VCaP (cell line): ENCODE results near the gene CNIH3.

ENCODE experiments used
- H3K27ac ChIP-seq: fragments of 450-650 bp; 2 replicates; pipeline ENCODE4 v1.5.1; 2017
- TF ChIP-seq, protein P1 (sequence below): fragments of 450-650 bp; conservative IDR thresholded peaks from 2 replicates; pipeline ENCODE4 v1.5.1; 2017; ENCODE audit warnings: mild to moderate bottlenecking, moderate library complexity

Gene CNIH3

DNA sequence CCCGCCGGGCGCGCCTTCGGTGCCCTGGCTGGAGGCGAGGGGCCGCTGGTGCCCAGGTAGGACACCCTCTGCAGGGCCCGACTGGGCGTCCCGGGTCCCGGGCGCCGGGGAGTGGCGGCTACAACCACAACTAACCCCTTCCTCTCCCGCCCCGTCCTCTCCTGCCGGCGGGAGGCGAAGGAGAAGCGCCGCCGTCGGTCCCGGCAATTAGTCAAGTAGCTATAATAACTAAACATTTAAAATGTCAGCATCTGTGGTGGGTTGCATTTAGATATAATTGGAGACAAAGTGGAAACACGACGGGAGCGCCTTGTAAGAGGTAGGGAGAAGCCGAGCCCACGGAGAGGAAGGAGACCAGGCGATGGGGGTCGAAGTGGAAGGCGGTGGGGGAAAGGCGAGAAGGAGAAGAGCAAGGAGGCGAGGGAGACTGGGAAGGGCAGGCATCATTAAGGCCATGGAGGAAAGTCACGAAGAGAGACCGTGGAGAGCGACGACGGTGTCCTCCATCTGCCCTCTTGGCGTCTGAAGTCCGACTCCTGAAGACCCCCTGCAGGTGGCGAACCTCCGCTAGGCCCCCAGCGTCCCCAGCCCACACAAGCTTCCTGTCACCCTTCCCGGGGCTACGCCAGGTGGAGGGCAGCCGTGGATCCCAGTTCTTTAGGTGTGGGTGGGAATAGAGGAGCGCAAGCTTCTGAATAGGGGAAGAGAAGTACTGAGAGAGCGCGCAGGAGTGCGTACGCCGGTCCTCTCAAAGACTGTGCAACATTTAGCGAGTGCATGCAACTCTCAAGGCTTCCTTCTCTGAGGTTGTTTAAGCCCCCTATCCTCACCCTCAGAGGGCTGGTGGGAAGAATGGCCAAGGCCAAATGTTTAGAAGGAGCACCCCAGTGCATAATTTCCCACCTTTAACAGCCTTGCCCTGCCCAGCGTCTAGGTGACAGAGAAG lies 1.6 kb downstream of the CNIH3 start:
- TF ChIP-seq, protein P1, sequence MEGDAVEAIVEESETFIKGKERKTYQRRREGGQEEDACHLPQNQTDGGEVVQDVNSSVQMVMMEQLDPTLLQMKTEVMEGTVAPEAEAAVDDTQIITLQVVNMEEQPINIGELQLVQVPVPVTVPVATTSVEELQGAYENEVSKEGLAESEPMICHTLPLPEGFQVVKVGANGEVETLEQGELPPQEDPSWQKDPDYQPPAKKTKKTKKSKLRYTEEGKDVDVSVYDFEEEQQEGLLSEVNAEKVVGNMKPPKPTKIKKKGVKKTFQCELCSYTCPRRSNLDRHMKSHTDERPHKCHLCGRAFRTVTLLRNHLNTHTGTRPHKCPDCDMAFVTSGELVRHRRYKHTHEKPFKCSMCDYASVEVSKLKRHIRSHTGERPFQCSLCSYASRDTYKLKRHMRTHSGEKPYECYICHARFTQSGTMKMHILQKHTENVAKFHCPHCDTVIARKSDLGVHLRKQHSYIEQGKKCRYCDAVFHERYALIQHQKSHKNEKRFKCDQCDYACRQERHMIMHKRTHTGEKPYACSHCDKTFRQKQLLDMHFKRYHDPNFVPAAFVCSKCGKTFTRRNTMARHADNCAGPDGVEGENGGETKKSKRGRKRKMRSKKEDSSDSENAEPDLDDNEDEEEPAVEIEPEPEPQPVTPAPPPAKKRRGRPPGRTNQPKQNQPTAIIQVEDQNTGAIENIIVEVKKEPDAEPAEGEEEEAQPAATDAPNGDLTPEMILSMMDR, result no peak
- no peak overlapping the region for H3K27ac ChIP-seq

DNA sequence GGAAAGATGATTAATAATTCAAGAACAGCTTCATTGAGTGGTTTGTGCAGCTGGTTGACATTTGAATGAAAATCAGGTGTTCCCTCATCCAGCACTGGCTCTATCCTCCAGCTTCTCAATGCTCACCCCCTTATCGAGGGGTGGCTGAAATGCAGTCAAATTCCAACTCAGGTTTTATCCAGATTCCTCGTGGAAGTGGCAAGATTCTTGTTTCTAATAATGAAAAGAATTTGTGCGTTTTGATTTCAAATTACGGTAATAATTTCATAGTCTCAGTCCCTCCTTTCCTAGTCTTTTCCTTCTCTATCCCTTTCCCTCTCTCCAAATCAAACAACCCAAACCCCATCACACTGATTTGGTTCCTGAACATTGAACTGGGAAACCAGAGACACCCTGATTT lies 3.1 kb downstream of the CNIH3 start:
- TF ChIP-seq, protein P1, result no peak
- no peak overlapping the region for H3K27ac ChIP-seq

DNA sequence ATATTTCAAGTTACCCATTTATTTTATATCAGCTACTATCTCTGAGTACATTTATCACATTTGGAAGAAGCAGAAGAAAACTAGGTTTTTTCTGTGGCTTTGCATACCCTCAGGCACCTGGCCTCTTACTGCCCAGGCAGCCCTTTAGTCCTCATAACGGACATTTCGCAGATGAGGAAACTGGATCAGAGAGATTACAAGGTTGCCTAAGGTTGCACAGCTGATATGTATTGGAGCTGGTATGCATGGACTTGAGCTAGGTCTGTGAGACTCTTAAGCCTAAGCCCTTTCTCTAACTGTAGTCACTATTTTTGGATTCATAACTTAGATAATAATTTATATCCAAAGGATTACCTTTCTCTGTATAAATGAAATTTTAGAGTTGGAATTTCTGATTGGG lies 4.0 kb downstream of the CNIH3 start:
- TF ChIP-seq, protein P1, result no peak
- H3K27ac ChIP-seq, result no peak overlapping the region

DNA sequence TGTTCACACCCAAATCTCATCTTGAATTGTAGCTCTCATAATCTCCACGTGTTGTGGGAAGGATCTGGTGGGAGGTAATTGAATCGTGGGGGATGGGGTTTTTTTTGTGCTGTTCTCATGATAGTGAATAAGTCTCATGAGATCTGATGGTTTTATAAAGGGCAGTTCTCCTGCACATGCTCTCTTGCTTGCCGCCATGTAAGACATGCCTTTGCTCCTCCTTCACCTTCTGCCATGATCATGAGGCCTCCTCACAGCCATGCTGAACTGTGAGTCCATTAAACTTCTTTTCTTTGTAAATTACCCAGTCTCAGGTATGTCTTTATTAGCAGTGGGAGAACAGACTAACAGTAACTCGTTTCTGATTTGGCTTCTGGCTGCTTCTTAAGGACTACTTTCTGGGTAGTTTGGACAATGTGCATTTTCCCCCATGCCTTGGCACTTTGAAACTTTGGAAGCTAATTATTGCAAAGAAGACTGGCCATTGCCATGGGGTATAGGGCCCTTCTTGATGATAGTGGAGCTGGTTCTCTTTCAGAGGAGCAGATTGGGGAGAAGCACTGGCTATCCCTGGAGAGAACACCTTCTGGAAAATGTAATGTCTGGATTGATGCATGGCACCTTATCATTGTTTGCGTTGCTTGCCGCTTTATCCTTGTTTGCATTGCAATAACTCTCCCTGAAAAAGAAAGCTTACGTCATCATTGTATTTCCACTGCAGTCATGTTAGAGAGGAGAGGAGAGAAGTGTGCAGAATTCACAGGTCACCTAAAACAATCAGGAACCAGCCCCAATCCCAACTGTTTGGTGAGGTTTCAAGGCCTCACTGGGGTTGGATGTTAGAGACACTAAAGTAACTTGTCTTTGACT lies 5.9 kb downstream of the CNIH3 start:
- H3K27ac ChIP-seq, result no peak overlapping the region
- TF ChIP-seq, protein P1, result no peak

DNA sequence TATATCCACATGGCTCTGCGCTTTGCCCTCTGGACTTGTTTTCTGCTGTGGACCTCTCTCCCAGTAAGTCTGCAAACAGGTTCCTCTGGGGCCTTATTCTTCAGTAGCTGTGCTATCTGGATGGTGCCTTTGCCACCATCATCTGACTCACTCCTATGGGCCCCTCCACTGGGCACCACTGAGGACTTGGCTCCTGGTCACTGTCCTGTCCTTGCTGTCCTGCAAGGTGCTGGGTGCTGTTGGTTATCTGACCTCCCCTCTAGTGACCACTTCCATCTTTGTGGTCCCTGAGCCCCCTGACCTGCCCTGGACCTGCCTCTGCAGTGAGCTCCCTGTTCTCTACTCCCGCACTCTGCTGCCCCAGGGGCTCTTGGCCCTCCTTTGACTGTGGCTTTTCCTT lies 6.7 kb downstream of the CNIH3 start:
- TF ChIP-seq, protein P1, result no peak
- no peak overlapping the region for H3K27ac ChIP-seq

DNA sequence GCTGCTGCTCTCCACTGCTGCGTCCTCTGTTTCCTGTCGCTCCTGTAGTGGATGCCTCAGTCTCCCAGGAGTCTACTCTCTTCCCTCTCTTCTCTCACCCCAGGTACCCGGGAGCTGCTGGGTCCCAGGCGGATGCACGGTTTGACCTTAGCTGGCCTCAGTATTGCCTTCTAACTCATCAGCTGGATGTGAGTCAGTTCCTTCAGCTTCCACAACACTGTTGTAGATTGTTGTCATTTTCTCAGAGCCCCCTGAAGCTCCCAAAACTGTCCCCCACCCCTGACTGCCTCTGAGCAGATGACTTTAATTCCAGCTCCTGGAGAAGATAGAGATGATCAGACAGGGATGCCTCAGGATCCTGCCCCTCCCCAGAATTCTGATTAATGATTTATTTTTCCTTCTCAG lies 7.2 kb downstream of the CNIH3 start:
- H3K27ac ChIP-seq, result peak overlapping the region; percentile 18; the same call in 1 of the 2 replicates
- TF ChIP-seq, protein P1, result no peak

DNA sequence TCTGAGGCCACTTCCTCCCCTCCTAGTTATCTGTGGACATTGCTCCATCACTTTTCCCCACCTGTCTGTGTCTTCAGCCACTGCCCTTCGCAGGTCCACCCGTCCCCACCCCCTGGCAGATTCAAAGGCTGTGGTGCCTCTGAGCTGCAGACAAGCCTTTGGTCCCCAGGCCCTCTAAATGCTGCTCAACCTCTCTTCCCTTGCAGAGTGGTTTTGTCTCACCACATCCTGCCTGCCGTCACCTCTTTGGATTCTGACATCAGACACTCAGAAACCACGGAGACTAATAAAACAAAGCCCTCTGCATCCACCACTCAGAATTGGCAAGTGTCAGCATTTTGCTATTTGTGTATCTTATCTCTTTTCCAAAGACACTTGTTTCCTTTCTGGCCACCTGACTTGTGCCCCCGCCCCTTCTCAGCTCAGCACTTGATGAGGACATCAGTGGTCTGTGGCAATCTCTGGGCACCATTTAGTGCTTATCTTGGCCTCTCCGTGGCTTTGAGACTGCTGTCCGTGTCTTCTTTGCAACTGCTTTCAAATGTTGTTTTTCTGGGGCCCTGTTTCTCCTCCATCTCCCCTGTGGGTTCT lies 7.7 kb downstream of the CNIH3 start:
- TF ChIP-seq, protein P1, result no peak
- H3K27ac ChIP-seq, result peak overlapping the region; percentile 18; the same call in 1 of the 2 replicates
